HG03060 (cell line): Measurements from ENCODE around the gene BNIP2.
"Not testable (repeated sequence)": the region's sequence is repeated elsewhere in the genome, so short reads cannot be mapped to it uniquely, and the experiment has no call there.

ENCODE experiments used
- ATAC-seq: cut with Tn5 transposase; IDR thresholded peaks from one replicate; pipeline ENCODE4 v1.9.1; 2021; ENCODE audit warnings: low read depth, moderate number of reproducible peaks; ENCODE audit not compliant: unreplicated experiment

BNIP2 gene, protein sequence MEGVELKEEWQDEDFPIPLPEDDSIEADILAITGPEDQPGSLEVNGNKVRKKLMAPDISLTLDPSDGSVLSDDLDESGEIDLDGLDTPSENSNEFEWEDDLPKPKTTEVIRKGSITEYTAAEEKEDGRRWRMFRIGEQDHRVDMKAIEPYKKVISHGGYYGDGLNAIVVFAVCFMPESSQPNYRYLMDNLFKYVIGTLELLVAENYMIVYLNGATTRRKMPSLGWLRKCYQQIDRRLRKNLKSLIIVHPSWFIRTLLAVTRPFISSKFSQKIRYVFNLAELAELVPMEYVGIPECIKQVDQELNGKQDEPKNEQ

DNA sequence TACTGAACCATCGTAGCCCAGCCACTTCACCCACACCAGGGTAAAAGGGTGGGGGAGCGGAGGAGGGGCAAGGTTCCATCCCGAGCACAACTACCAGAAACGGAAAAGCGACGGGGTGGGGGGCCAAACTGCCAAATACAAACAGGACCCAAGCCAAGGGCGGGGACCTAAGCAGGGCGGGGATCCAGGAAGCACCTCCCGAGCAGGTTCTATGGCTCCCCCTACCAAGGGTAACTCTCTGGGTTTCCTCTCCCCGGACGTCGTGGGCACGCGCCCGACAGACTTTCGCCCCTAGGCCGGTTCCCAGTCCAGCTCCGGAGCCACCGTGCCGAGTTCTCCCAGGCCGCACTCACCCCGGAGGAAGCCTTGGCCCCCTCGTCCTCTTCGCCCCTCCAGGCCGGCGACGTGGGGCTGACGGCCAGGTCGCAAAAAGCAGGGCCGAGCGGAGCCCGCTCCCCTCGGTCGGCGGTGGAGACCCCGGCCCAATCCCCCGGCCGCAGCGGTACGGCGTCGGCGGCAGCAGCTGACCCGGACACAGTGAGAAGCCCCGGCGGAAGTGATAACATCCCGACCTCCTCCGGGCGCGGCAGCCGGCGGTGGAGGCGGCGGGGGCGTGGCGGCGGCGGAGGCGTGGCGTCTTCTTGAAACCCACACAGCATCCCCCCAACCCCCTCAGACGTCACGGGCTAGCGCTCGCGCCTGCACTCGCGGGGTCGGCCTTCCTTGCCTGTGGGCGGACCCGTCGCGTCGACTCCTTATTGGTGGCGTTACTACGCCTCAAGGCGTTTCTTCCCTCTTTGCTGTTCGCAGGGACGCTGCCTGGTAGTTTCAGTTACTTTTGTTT lies at the start of gene BNIP2:
Gene BNIP2, minus strand, starts transcription at position 539 of the 844 bp plus-strand sequence. CDS start 6,863 bp downstream, outside the sequence.
- ATAC-seq = peak; percentile 46

DNA sequence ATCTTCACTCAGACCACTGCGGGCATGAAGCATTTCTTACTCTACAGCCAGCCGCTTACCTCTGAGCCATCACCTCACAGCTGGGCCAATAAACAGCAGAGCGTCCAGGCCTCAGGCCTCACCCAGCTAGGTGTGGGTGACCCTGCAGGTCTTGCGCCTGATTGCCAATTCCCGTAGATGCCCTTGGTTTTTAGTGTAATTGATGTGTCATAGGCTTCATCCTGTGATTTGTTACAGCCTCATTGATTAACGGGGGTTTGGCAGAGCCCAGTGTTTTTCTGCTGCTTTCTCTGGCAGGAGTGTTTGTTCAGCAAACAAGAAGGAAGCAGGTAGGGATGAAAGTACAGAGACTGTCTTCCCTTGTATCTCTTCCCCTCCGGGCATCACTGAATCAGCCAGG lies 49.6 kb upstream of the BNIP2 start:
- ATAC-seq = no peak

DNA sequence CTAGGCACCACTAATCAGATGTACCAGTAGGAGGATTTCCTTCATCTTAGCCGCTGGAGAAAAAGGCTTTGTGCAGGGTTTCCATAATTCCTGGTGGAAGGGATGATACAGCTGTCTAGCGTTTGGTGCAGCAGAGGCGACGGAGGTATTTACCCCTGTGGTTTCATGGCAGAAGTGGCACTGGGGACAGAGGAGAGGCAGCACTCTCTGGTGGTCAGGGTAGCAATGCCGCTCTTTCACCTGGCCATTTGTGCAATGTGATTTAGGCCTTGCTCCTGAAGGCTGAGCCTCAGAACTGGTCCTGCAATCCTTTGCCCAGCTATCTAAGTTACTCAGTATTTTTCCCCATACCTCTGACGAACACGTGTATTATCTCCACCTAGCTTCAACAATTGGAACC lies 47.1 kb upstream of the BNIP2 start:
- ATAC-seq = no peak

DNA sequence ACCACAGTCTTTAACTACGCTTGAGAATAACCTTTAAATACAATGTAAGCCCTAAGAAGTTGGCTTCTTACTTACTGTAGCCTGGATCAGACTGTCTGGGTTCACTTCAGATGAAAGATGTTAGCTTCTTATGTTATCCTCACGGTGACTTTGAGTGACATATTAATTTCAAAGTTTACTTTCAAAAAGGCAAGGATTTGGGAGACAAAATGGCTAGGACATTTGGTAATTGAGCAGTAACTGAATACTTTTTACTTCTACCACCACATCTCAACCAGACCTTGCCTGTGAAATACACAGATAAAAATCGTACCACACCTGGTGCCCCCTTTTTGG lies 36.0 kb upstream of the BNIP2 start:
- no peak for ATAC-seq

DNA sequence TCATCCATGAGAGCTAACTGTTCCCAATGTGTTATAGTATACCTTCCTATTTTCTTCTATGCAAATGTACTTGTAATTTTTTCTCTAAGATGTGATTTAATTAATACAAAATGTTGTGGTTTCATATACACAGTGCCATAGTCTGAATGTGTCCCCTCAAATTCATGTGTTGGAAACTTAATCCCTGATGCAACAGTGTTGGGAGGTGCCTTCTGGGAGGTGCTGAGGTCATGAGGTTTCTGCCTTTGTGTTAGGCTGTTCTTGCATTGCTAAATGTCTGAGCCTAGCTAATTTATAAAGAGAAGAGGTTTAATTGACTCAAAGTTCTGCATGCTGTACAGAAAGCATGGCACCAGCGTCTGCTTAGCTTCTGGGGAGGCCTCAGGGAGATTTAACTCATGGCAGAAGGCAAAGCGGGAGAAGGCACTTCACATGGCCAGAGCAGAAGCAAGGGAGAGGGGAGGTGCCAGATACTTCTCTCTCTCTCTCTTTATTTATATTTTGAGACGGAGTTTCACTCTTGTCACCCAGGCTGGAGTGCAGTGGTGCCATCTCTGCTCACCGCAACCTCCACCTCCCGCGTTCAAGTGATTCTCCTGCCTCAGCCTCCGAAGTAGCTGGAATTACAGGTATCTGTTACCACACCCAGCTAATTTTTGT lies 34.7 kb upstream of the BNIP2 start:
- no peak for ATAC-seq

DNA sequence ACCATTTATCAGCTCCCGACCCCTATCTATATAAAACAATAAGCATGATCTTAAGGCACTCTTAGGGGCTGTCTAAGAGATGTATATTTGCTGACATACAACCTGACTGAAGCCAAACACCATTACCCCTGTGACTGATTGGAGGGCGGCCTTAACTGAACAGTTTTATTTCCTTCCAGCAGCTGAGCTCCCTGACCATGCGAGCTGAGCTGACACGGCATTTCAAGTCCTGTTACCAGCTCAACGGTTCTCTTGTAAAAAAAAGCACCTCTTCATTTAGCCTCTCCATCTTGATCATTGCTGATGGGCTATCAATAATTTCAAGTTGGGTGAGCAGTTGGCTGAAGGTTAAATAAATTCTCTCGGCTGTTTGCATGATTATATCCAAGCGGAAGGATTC lies 33.4 kb upstream of the BNIP2 start:
- no peak for ATAC-seq

DNA sequence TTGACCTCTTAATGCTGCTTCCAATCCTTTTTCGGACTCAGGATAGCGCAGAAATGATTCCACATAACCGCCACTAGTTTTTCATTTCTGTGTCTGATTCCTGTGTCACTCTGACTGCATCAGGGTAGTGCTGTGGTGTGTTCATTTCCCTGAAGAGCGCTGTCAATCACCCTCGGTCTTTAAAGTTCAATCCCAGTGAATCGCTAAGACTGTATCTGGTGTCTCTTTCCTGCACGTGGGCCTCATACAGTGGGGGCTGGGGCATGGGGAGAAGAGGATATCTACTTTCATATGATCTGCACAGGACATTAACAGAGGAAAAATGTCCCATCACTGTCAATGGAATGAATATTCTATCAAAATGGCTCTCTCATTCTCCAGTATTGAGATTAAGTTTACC lies 32.9 kb upstream of the BNIP2 start:
- no peak for ATAC-seq

DNA sequence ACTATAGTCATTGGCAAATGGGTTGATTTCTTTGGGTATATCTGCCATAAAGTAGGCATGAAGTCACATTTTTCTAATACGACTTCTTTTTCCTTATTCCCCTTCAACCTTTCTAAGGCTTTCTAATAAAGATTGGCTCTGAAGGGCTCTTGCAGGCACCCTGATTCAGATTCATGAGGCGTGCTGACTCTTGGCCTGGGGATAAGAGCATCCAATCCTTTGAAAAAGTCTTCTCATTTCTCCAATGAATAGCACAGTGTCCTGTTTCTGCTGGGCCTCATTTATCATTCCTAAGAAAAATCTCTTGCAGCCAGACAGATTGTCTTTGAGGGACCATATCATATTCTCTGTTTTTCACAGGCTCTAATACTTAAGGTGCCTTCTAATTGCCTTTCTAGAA lies 32.3 kb upstream of the BNIP2 start:
- ATAC-seq = no peak

DNA sequence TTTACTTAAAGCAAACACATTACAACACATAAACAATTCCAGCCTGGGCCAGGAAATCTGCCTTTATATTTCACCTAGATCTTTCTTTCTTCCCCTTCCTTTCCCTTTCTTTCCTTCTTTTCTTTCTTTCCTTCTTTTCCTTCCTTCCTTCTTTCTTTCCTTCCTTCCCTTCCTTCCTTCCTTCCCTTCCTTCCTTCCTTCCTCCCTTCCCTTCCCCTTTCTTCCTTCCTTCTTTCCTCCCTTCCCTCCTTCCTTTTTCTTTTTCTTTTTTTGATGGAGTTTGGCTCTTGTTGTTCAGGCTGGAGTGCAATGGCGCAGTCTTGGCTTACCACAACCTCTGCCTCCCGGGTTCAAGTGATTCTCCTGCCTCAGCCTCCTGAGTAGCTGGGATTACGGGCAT lies 24.1 kb upstream of the BNIP2 start:
- no peak for ATAC-seq

DNA sequence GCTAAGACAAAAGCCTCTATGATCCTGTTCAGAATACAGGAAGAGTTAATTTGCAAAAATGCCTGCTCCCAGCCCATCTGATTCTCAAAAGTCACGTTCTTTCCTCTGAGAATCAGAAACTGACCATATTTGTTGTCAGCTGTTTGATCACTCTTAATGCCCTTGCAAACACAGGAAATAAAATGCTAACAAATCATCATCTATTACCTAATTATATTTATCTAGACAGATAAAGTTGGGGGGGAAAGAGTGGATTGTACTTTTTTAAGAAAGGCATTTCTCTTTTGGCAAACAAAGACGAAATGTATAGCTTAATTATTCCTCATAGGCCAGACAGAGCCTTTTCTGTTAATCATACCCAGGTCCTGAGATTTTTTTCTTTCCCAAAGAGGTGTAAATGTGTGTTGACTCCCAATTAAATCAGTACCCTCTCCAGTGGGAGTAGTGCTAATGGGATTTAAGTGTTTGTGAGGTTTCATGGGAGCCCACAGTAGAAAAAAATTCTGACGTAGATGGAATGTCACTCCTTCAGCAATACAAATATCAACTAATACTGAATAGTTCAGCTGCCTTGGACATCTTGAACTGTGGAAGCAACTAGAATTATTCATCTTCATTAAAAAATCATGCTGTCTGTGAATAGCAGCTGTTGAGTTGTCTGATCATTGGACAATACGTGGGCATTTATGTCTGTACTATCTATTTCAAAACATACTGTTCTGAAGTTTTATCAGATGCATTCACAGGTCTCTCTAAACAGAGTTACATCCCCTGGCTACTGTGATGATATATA lies 22.5 kb upstream of the BNIP2 start:
- no peak for ATAC-seq

DNA sequence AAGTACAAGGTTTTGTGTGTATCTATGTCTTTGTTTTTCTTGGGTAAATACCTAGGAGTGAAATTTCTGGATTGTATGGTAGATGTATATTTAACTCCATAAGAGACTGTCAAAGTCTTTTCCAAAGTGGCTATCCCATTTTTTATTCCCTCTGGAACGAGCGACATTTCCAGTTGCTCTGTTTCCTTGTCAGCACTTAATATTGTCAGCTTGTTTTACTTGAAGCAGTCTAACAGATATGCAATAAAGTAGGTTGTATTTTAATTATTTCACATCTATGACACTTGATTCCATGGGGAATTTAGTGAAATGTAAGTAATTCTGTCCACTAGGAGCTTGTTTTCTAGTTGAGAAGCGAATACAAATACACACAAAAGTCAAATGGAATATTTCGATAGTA lies 18.5 kb upstream of the BNIP2 start:
- ATAC-seq = no peak

DNA sequence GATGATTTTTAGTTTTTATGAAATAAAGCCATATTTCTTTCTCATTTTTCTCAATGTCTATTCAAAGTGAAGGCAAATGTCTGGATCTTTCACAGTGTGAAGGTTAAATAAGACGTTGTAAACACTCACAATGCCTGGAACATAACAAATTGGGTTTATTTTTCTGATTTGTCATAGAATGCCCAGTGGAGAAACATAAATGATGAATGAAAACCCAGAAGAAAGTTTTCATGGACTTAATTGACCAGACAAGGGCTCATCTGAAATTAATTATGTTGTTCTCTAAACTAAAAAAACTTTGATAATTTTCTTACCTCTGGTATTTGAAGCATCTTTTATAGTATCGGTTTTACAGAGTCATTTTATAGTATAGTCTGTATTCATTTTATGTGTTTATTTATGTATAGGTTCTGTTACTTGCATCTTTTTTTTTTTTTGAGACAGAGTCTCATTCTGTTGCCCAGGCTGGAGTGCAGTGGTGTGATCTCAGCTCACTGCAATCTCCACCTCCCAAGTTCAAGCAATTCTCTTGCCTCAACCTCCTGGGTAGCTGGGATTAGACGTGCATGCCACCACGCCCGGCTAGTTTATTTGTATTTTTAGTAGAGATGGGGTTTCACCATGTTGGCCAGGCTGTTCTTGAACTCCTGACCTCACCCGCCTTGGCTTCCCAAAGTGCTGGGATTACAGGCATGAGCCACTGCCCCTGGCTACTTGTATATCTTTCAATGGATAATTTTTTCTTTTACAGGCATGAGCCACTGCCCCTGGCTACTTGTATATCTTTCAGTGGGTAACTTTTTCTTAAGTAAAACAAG lies 15.1 kb upstream of the BNIP2 start:
- ATAC-seq = no peak

DNA sequence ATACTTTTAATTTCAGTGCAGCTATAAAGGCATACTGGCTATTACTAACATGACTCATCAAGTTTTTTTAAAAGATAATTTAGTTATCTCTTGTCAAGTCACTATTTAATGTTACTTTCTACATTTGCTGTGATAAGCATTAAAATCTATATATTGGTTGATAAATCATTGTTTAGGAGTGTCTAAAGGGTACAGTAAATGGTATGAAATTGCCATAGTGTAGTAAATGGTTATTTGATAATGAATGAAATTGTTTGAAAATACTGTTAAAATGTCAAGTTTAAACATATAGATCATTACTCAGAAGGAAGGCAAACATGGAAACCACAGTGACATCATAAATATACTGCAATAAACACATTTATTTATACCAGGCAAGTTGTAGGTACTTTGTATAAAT lies 13.2 kb upstream of the BNIP2 start:
- ATAC-seq = no peak

DNA sequence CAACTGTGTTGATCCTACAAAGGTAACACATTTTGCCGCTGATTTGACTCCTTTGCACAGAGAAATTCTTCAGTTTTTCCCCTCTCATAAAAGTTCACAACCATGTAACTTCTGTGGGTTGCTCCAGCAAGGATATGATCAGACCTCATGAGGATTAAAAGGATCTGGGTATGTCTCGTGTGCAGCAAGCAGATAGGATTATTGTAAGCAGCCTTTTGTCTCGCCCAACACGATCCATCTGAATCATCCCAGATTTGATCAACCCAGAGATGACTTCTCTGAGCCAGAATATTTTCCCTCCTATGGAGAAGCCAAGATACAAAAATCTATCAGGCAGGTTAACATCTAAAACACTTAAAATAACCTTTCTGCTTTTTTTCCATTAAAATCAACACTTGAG lies 12.8 kb upstream of the BNIP2 start:
- ATAC-seq = no peak

DNA sequence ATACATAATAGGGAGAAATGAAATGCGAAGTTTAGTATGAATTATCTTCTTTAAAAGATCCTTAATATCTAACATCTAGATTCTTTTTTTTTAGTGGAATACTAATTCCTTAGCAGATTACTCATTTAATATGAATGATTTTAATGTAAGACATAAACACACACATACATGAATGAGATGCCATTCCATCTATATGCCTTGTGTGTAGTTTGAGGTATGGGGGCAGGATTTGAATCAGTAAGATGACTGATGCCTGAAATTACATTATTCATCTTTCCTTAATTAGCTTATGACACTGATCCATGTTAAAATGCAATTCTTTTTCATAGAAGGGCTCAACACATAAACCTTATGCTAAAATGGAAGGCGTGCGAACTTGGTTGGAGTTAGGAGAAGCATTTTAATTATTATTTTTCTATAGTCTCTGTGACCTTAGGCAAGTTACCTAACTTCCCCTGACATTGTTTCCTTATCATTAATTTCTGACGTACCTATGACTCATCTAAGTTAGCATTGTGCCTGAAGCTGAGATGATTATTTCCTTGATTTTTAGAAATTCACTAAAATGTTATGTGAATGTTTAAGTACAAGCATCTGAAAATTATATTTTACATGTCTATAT lies 10.8 kb upstream of the BNIP2 start:
- no peak for ATAC-seq

DNA sequence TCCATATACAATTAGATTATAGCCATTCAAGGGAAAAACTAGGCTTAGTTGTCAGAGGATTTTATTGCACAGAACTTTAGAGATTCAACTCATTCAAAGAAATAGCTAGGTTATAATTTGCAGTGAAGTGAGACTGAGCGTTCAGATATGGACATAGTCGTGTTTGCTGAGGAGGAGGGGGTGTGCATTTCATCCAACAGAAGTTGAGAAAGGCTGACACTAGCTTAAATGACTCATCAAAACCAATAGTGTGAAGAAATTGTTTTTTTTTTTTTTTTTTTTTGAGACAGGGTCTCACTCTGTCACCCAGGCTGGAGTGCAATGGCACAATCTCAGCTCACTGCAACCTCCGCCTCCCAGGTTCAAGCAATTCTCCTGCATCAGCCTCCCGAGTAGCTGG lies 8.9 kb upstream of the BNIP2 start:
- ATAC-seq = not testable (repeated sequence)

DNA sequence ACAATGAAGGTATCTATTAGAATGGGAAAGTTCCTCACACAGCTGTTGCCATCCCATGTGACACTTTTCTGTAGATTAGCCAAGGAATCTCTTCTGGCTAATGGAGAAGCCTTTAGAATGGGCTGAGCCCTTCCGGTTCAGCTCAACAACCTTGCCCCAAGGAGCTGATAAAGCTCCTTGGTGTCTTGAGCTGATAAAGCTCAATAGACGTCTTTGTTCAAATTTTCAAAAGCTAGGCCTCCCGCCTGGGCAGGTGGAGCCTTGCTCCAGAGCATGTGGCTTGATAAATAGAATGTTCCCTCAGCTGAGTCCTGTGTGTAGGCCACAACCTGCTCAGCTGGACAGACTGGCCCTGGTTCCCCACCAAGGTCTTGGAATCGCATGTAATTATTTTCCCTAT lies 7.2 kb upstream of the BNIP2 start:
- no peak for ATAC-seq

DNA sequence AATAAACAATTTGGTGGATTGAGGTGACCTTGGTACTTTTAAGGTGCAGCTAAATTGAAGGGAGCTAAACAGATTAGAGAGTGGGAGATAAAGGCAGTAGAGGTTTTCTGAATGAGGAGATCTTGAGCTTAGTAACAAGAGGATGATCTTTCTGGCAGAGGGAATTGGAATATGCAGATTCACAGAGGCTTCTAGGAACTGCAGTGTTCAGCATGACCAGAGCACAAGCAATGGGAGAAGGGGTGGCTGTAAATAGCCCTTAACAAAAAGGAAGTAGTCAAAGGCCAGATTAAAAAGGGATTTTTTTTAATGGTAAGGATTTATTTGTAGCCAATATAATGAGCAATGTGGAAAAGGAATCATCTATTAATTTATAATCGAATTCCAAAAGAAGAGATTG lies 5.7 kb upstream of the BNIP2 start:
- no peak for ATAC-seq

DNA sequence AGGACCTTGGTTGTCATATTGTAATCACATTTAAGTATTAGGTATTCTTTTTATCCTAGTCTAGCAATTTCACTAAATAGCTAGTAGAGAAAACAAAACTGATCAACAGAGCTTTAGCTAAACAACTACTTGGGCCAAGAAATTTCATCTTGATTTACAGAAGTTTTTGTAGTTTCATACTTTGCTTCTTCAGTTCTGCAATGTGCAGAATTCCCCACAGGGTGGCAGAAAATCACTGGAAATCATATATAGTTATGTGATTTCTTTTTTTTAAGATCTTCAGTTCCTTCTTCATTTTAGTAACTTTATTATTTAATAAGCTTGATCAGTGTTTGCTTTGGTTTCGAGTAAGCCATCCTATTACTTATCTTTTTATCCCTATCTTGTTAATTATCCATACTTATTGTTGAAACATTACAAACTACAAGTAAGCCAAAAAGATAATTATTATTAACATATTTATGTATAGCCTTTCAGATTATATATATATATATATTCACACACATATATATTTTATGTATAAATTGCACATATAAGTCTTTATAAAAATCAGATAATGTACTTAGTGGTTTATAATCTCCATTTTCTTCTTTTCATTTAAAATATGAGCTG lies 2.2 kb upstream of the BNIP2 start:
- no peak for ATAC-seq
